Liver (tissue), 9 donors: Measurements from ENCODE around the gene CLIC6. TPM values are rescaled to one million over a fixed set of nuclear protein-coding genes. Genes with fewer than 3 reads are reported as not detected.

ENCODE experiments used
- DNase-seq: peaks from one replicate; pipeline ENCODE4 v3.0.0-alpha.2; 2017; ENCODE audit warnings: low spot score
- H3K27ac ChIP-seq, 2 donors: one replicate each; pipeline ENCODE4 v1.7.0; 2013; ENCODE audit warnings: inconsistent platforms in 2 of 2, low read length in 2 of 2, control low read depth in 1 of 2, low read depth in 1 of 2, mild to moderate bottlenecking in 1 of 2
- H3K27me3 ChIP-seq, 4 donors: one replicate each; pipeline versions ENCODE4 v1.6.1 to v1.7.0; 2013; ENCODE audit warnings: low read length in 3 of 4, inconsistent platforms in 1 of 4, mild to moderate bottlenecking in 1 of 4, moderate library complexity in 1 of 4; ENCODE audit not compliant: control insufficient read depth in 4 of 4, insufficient read depth in 4 of 4
- H3K36me3 ChIP-seq, 4 donors: one replicate each; pipeline versions ENCODE4 v1.6.1 to v1.7.0; 2013; ENCODE audit warnings: low read length in 3 of 4, mild to moderate bottlenecking in 3 of 4, low read depth in 1 of 4, moderate library complexity in 1 of 4; ENCODE audit not compliant: control insufficient read depth in 4 of 4, insufficient read depth in 3 of 4
- H3K4me1 ChIP-seq, 4 donors: one replicate each; pipeline versions ENCODE4 v1.6.1 to v1.7.0; 2013; ENCODE audit warnings: low read length in 3 of 4, mild to moderate bottlenecking in 3 of 4, moderate library complexity in 1 of 4; ENCODE audit not compliant: control insufficient read depth in 4 of 4, insufficient read depth in 4 of 4
- H3K4me3 ChIP-seq, 3 donors: one replicate each; pipeline versions ENCODE4 v1.6.1 to v1.7.0; 2013; ENCODE audit warnings: low read length in 3 of 3, control low read depth in 1 of 3, low read depth in 1 of 3, mild to moderate bottlenecking in 1 of 3
- H3K9ac ChIP-seq, 2 donors: one replicate each; pipeline ENCODE4 v1.7.0; 2013; ENCODE audit warnings: low read length in 2 of 2, mild to moderate bottlenecking in 2 of 2, moderate library complexity in 2 of 2, control low read depth in 1 of 2, low read depth in 1 of 2
- H3K9me3 ChIP-seq, 4 donors: one replicate each; pipeline versions ENCODE4 v1.6.1 to v1.7.0; 2013; ENCODE audit warnings: low read length in 3 of 4; ENCODE audit not compliant: control insufficient read depth in 4 of 4
- EGR1 ChIP-seq, 2 donors: IDR thresholded peaks; 2 replicates each; pipeline ENCODE4 v1.6.1; 2016 to 2018; ENCODE audit warnings: antibody characterized with exemption in 2 of 2, low read depth in 2 of 2
- FOXA2 ChIP-seq: IDR thresholded peaks from 2 replicates; pipeline ENCODE4 v1.6.1; 2016; ENCODE audit warnings: antibody characterized with exemption
- HNF4A ChIP-seq, 2 donors: conservative IDR thresholded peaks; 2 replicates each; pipeline ENCODE4 v1.6.1; 2016; ENCODE audit warnings: antibody characterized with exemption in 2 of 2, mild to moderate bottlenecking in 2 of 2
- HNF4G ChIP-seq: IDR thresholded peaks from 2 replicates; pipeline ENCODE4 v1.6.1; 2016; ENCODE audit warnings: antibody characterized with exemption
- JUND ChIP-seq, 2 donors: IDR thresholded peaks; 2 replicates each; pipeline ENCODE4 v1.6.1; 2016; ENCODE audit warnings: antibody characterized with exemption in 2 of 2
- MAX ChIP-seq: IDR thresholded peaks from 2 replicates; pipeline ENCODE4 v1.6.1; 2016; ENCODE audit warnings: antibody characterized with exemption
- NR2F2 ChIP-seq: IDR thresholded peaks from 2 replicates; pipeline ENCODE4 v1.6.1; 2016; ENCODE audit warnings: antibody characterized with exemption
- RAD21 ChIP-seq, 2 donors: IDR thresholded peaks; 2 replicates each; pipeline ENCODE4 v1.6.1; 2016; ENCODE audit warnings: antibody characterized with exemption in 2 of 2, mild to moderate bottlenecking in 2 of 2
- REST ChIP-seq: IDR thresholded peaks from 2 replicates; pipeline ENCODE4 v1.6.1; 2016; ENCODE audit warnings: antibody characterized with exemption, mild to moderate bottlenecking
- RXRA ChIP-seq, 2 donors: IDR thresholded peaks; 2 replicates each; pipeline ENCODE4 v1.6.1; 2017 to 2018; ENCODE audit warnings: antibody characterized with exemption in 2 of 2, mild to moderate bottlenecking in 1 of 2
- YY1 ChIP-seq: IDR thresholded peaks from 2 replicates; pipeline ENCODE4 v1.6.1; 2016; ENCODE audit warnings: antibody characterized with exemption, mild to moderate bottlenecking
- ZBTB33 ChIP-seq: IDR thresholded peaks from 2 replicates; pipeline ENCODE4 v1.6.1; 2016; ENCODE audit warnings: antibody characterized with exemption
- WGBS: extraction: QIAGEN DNeasy Blood & Tissue Kit; methylation state at CpG from one replicate; pipeline ENCODE4 v1.1.7; 2013; 5-methylcytosine and 5-hydroxymethylcytosine counted together
- polyA plus RNA-seq, 2 donors: library from polyadenylated mRNA; stranded (reverse) in 1 of 2; unstranded in 1 of 2; fragments of 200-250 nt in 1 of 2; fragments of >200 nt in 1 of 2; fragmentation: Nextera tagmentation in 1 of 2; extraction: Ambion mirVana in 1 of 2; gene quantifications; one replicate each; pipeline versions ENCODE4 v1.2.1 to v1.2.3, GENCODE V29; 2013 to 2015
- total RNA-seq, 2 donors: library from RNA; depleted of rRNA; stranded (reverse); fragments of >200 nt; gene quantifications; one replicate each; pipeline ENCODE4 v1.2.3, GENCODE V29; 2014
- donor health status: healthy.
- donor health status: healthy.
- donor health status: healthy.
- donor health status: healthy.
- donor health status: healthy.

CLIC6 gene
- total and polyA plus RNA-seq, 4 donors, result 0.05 to 0.59 (median 0.23) TPM

GRCh38 chr21:34748862-34749261 lies 80.1 kb downstream of the CLIC6 start:
- Histone ChIP-seq H3K9ac (no peak overlapping the region), H3K27ac (no peak overlapping the region), H3K4me1 (peaks cover 0 to 4% (median 0%) of the 10 kb centered on the region in 4 donors), H3K4me3 (no peak overlapping the region), H3K9me3 (no peaks in the 10 kb centered on the region), H3K27me3 (no peaks in the 10 kb centered on the region), H3K36me3 (no peaks in the 10 kb centered on the region)
- no peak for DNase-seq
- TF ChIP-seq RXRA (IDR thresholded peaks at IDR 0.05), result no peak
- TF ChIP-seq YY1, result no peak
- TF ChIP-seq RAD21 (IDR thresholded peaks at IDR 0.05), result no peak
- no peak for TF ChIP-seq HNF4G
- no peak for TF ChIP-seq FOXA2
- TF ChIP-seq MAX, result no peak
- no peak for TF ChIP-seq REST
- no peak for TF ChIP-seq ZBTB33
- TF ChIP-seq HNF4A (conservative IDR thresholded peaks at IDR 0.05), result no peak
- TF ChIP-seq NR2F2, result no peak
- 50% methylated on average over 3 of the region's 3 CpGs for WGBS

GRCh38 chr21:34754690-34755647 lies 86.2 kb downstream of the CLIC6 start:
- Histone ChIP-seq H3K9me3 (no peaks in the 10 kb centered on the region), H3K36me3 (no peaks in the 10 kb centered on the region), H3K4me3 (no peak overlapping the region), H3K27ac (no peak overlapping the region), H3K4me1 (no peaks in the 10 kb centered on the region), H3K27me3 (no peaks in the 10 kb centered on the region), H3K9ac (no peak overlapping the region)
- DNase-seq, result no peak
- no peak for TF ChIP-seq YY1
- TF ChIP-seq HNF4A (conservative IDR thresholded peaks at IDR 0.05), result no peak
- no peak for TF ChIP-seq EGR1 (IDR thresholded peaks at IDR 0.05; ENCODE audit: low read depth in 2 of 2)
- no peak for TF ChIP-seq ZBTB33
- no peak for TF ChIP-seq JUND (IDR thresholded peaks at IDR 0.05)
- 85% methylated on average over 19 of the region's 19 CpGs for WGBS
